Ramos (cell line): ENCODE measurements around the gene SYPL1.

Experiments
- in situ Hi-C: fragments of 300-500 bp; cut with MboI; formaldehyde crosslinking; loops from one replicate; pipeline ENCODE4 v1.14.3; 2022; ENCODE audit warnings: low sequenced_read_pairs; ENCODE audit not compliant: unreplicated experiment

SYPL1 gene

DNA sequence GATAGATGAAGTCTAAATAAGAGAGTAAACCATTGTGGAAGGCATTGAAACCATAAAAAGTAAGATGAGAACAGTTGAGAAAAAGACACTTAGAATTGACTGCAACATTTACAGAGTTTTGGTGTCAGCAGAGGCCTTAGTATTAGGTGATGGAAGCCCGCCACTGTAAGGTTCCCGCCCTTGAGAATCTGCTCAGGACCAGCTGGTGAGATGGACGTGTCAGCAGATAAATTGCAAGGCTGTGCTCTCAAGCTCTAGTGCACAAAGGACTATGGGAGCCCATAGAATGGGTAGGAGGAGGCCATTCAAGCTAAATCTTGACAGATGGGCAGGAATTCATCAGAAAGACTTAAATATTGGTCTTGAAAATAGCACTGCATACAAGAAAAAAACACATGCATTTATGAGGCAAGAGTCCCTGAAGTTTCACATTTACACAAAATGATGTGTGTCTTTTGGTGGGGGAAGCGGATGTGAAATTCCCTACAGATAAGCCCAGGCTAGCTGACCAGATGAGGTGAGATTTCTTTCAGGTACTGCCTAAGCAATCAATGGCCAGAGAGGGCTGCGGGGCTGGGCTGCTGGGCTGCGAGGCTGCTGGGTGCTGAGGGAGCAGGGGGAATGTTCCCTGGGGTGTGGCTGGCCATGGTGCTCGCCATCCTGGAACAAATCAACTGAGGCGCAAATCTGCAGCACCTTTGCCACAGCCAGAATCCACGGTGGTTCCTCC is 42.5 kb downstream of the SYPL1 start:
- in situ Hi-C loops: loop anchor here (10.0 to 25.0 kb wide), 2 partner anchors 1018 to 1125 kb away; no protein-coding TSS in a partner anchor

DNA sequence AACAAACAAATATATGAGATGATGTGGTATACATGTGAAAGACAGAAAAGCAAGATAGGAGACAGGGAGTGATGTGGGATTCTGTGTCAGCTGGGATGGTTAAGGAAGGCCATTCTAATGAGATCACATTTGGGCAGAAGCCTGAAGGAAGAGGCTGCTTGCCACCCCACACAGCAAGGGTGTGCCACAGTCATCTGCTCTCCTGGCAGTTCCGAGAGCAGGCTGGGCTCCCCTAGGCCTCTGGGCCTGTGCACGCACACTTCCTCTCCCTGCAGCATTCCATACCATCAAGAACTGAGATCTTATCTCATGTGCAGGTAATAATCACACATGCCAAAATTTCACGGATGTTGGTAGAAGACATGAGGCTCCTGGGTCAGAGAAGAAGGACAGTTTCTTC is 43.1 kb downstream of the SYPL1 start:
- in situ Hi-C loops: loop anchor here (10.0 to 25.0 kb wide), 2 partner anchors 1018 to 1124 kb away; no protein-coding TSS in a partner anchor

DNA sequence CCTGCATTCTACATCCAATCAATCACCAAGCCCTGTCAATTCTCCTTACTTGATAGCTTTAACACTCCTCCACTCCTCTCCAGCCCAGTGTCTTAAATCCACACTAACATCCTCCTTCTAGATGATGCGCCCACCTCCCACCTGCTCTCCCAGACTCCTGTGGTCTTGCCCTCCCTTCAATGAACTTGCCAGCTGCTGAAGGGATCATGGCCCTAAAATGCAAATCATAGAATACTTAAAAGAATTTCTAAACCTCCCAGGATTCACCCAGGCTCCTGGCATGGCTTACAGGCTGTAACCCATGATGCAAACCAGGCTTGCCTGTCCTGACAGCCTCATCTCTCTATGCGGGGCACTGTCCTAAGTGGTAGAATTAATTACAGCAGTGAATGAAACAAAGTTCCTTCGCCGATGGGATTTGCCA is 43.6 kb downstream of the SYPL1 start:
- in situ Hi-C loops: loop anchor here (10.0 to 25.0 kb wide), 2 partner anchors 1019 to 1124 kb away; no protein-coding TSS in a partner anchor

DNA sequence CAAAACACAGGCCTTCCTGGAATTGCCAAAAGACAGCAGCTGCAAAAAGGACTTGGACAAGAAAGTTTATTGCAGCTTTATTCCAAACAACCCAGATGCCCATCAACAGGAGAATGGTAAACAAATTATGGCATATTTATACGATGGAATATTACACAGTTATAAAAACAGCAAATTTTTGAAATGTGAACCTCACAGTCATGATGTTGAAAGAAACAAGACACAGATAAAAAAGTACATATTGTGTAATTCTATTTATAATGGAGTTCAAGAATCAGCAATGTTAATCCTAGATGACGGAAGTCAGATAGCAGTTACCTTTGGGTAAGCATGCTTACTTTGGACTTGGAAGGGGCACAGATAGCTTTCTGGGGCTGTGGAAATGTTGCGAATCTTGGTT is 44.4 kb downstream of the SYPL1 start:
- in situ Hi-C loops: loop anchor here (10.0 to 25.0 kb wide), 2 partner anchors 1020 to 1123 kb away; no protein-coding TSS in a partner anchor

DNA sequence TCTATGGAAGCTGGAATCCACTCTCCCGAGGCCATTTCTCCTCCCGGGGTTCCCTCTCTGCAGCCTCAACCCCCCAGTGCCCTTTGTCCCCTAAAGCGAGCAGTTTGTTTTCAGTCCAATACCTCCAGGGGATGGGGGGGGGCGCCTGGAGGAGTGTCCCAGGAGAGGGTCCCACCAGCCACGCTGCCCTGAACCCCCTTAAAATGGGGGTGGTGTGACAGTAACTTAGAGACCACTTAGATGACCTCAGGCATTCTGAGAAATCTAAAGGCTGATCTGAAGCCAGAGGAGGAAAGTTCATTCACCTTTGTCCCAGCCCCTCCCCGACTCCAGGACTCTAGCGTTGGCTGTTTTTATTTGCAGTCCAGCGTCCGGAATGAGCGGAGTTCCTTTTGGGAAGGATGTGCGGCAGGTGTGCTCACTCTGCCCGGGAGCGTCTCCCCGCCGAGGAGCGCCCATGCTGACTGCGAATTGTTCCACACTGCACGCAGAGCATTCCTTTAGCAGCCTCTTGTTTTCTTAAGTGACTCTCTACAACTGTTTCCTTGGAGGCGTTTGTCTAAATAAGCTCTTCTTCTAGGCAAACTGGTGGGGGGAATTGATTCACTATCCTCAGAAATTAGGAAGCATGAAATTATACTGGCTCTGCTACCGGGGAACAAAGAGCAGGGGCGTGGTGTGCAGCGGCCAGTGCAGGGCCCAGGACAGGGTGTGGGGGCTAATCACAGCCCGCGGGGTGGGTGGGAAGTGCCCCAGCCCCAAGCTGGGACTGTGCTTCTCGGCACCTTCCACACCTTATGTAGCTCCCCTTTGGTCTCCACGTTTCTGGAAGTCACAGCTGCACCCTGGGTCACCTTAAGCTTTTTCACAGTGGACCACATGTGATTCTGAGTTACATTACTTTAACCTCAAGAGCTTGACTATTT is 46.3 kb downstream of the SYPL1 start:
- in situ Hi-C loops: loop anchor here (10.0 to 25.0 kb wide), 2 partner anchors 1021 to 1121 kb away; no protein-coding TSS in a partner anchor

DNA sequence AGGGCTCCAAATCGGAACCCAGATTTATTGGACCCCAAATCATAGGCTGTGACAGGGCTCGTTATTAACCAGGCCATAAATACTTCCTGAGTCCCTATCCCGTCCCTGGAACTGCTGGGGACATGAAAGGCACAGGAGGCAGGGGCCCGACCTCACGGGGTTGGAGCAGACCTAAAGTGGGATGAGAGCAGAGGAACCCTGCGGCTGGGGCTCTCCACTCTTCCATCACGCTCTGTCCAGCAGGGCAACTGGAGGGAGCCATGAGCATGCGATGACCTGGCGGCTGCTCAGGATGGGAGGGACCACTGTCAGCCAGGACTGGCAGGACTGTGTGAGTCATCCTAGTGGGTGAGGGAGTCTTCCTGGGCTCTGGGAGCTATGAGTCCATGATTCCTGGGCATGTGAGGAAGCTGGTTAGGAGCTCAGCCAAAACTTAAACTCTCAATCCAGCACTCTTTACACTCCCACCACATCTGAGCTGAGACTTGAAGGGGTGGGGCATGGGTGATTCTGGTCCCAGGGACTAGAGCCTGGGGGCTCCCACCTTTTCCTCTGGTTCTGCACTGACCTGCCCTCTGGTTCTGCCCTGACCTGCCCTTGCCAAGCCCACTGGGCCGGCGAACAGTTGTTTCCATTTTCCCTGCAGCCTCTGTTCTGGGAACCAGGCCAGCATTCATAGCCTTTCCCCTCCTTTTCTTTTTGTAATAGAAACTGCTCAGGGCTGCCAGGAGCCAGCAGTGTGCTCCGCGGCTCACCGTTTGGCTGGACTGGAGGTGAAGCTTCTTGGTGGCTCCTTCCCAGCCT is 47.1 kb downstream of the SYPL1 start:
- in situ Hi-C loops: loop anchor here (10.0 to 25.0 kb wide), 2 partner anchors 1022 to 1120 kb away; no protein-coding TSS in a partner anchor

DNA sequence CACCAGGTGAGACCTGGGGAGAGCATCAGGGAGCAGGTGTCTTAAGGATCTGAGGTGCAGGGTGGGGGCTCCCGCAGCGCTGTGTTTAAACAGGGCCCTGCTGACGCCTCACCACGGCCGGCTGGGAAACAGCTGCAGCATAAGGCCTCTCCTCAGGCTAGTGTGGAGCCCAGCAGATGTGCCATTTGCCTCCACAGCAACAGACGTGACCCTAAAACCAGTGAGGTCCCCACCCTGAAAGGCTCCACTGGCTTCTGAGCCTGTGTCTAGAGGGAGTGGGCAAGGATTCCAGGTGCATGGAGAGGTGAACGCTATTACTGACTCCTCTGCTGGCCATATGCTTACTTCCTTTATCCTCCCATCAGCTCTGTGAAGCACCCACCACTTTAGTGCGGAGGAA is 47.8 kb downstream of the SYPL1 start:
- in situ Hi-C loops: loop anchor here (10.0 to 25.0 kb wide), 2 partner anchors 1023 to 1120 kb away; no protein-coding TSS in a partner anchor

DNA sequence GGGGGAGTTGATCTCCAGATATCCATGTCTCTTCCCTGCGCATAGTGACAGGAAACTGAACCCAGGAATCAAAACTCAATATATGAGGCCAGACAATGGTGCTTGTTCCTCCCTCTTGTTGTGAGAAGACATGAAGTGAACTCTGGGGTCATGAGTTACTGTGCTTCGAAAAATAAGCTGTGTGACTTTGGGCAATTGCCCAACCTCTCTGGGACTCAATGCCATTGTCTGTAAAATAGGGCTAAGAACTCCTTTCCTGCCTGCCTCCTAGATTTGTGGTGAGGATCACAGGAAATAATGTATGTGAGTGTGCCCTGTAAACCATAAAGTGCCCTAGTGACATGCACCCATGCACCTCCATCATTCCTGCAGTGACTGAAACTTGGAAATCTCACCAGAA is 48.4 kb downstream of the SYPL1 start:
- in situ Hi-C loops: loop anchor here (10.0 to 25.0 kb wide), 2 partner anchors 1024 to 1119 kb away; no protein-coding TSS in a partner anchor

DNA sequence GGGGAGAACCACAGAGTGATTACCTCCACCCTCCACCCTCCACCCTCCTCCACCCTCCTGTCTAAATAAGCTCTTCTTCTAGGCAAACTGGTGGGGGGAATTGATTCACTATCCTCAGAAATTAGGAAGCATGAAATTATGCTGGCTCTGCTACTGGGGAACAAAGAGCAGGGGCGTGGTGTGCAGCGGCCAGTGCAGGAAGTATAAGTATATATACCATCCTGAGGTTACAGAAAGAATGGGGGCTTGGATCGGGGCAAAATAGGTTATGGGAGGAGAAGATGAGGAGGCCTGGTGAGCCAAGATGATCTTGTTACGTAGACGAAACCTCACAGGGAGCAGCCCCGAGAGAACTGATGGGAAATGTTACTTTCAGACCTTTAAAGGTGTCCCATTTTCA is 49.1 kb downstream of the SYPL1 start:
- in situ Hi-C loops: loop anchor here (10.0 to 25.0 kb wide), 2 partner anchors 1024 to 1118 kb away; no protein-coding TSS in a partner anchor

DNA sequence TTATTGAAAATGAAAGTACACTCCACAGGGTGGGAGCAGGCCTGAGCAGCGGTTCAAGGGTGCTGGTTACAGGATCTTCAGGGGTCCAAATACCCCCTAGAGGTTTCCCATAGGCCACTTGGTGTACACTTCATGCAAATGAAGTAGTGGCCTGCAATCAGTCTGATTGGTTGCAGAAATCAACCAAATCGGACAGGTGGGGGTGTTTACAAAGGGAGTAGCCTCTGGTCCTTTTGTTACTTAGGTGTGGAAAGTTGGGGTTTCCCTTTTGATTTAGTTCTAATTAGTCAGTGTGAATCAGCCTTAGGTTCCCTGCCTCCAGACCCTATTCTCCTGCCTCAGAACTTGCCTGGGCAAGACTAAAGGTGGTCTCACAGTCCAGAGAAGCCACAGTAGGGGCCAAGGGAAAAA is 49.6 kb downstream of the SYPL1 start:
- in situ Hi-C loops: loop anchor here (10.0 to 25.0 kb wide), 2 partner anchors 1025 to 1118 kb away; no protein-coding TSS in a partner anchor

DNA sequence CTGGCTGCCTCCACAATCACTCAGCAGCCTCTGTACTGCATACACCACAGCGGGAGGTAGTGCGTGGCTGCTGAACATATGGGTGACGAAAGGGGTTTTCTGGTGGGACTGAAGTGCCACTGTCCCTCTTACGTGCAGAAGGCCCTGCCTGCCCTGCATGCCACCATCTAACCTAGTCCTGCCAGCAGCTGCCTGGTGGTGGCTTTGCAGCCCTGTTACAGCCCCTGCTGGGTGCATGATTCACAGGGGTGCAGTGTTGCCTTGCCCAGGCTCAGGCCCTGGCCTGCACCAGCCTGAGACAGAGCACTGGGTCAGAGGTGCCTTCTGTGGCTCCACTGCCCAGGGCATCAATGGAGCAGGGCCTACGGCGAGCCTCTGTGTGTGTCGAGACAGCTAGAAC is 50.1 kb downstream of the SYPL1 start:
- in situ Hi-C loops: loop anchor here (10.0 to 25.0 kb wide), 2 partner anchors 1025 to 1117 kb away; no protein-coding TSS in a partner anchor

DNA sequence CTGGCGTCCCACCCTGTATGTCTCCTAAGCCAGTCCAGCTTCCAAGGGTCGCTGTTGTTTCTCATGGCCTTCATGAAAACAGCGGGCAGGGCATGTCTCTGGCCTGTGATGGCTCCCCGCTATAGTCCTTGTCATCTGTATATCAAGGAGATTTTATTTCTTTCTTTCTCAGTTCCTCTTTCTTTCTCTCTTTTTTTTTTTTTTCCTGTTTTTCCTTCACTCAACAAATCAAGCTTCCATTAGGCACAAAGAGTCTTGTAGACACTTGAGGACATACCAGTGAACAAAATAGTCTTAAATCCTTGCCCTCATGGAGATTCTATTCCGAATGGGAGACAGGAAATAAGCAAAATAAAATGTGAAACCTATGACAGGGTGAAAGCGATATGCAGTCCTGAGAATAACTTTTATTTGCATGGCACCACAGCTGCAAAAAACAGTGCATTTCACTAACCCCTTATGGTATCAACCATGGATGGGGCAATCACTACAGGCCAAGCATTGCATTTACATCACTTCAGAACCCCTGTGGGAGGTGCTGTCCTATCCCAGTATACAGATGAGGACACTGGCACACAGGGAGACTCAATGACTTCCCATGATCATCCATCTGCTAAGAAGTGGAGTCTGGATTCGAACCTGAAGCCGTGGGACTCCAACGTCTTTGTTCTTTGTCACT is 50.7 kb downstream of the SYPL1 start:
- in situ Hi-C loops: loop anchor here (10.0 to 25.0 kb wide), 2 partner anchors 1026 to 1117 kb away; no protein-coding TSS in a partner anchor

DNA sequence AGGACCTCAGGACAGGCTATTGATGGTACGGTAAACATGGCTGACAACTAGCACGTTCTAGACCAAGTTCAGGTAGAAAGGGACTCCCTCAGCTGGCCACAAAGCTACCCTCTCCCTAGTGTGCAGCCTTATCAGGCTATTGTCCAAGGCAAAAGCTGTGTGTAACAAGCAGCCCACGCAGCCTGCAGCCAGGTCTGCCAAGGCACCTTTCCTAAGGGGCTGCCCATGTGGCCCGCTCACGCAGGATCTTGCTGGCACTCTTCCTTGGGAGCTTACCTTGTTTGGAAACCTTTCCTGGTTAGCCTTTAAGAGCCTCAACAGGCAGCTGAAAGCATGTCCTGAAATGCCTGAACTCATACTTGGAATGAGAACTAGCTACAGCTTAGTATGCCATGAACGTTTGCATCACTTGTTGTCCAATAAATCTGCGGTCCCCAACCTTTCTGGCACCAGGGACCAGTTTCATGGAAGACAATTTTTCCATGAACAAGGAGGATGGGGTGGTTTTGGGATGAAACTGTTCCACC is 51.7 kb downstream of the SYPL1 start:
- in situ Hi-C loops: loop anchor here (10.0 to 25.0 kb wide), 2 partner anchors 1027 to 1116 kb away; no protein-coding TSS in a partner anchor

DNA sequence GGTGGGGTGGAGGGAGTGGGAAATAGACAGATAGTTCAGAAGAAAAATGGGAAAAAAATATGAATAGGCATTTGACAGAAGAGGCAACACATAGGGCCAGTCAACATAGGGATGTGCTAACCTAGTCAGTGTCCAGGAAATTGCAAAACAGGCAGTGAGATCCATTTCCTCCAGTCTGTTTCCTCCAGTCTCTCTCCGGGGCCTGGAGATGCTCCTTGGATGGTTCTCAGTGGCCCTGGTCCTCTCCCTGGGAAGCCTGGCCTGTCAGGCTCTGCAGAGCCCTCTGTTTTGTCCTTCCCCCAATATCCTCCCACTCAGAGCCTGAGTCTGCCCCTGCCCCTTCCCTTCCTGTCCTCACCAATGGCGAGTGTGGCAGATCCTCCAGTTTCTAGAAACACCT is 52.6 kb downstream of the SYPL1 start:
- in situ Hi-C loops: loop anchor here (25.0 kb wide), 1 partner anchor 1028 kb away; no protein-coding TSS in a partner anchor

DNA sequence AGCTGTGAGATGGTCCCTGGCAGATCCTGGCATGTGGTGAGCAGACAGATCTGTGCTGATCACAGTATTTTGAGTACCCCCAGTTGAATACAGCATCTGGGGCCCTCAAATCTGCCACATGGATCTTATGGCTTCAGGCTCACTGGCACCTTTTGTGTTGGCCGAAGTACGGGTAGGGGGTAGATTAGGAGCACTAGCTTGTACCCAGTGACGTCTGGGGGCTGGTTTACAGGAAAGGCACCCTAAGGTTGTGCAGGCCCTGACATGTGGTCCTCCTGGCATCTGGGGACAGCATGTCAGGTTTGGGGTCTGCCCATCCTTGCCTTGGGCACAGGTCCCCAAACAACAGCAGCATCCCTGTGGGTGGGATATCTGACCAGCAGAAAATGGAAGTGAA is 53.2 kb downstream of the SYPL1 start:
- in situ Hi-C loops: loop anchor here (25.0 kb wide), 1 partner anchor 1028 kb away; no protein-coding TSS in a partner anchor

DNA sequence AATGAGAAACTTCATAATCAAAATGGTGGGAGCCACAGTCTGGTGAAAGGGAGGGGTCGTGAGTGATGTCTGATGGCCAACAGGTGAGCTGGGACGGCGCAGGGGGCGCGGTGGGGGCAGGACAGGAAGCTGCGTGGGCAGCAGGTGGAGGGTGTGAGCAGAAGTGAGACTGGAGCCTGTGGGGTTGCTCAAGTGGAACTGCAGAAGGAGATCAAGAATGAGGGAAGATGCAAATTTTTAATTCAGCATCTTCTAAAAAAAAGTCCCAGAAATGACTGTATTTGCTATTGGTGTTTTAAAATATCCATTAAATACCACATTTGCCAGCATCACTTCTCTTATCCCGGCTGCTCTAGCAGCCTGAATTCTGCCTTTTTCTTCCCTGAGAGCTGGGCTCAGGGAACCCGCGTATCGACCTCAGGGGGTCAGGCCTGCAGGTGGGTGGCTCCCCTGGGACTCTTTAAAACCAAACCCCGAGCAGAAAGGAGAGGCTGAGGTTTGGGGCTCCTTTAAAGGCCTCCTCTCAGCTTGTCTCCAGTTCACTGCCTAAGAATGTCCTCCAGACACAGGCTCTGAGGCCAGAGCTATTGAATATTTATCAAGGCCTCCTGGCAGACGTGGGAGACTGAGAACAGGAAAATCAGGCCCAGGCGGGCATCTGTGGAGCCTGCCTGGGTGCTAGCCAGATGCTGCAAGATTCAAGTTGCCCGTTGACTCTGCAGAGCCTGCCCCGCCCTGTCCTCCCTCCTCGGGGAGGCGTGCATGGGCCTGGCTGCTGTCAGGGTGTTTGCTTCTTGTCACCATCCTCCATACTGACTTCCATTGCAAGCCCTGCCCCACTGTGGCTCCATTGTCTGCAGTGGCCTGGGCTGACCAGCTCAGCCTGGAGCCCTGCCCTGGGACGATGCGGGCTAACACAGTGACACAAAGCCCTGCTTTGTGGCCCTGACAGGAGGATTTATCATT is 53.9 kb downstream of the SYPL1 start:
- in situ Hi-C loops: loop anchor here (25.0 kb wide), 1 partner anchor 1029 kb away; no protein-coding TSS in a partner anchor
